Lower lobe of right lung (tissue), 2 donors: Measurements from ENCODE around the gene BEST1. TPM values are rescaled to one million over a fixed set of nuclear protein-coding genes. Genes with fewer than 3 reads are reported as not detected.
A peak's percentile ranks its signal among the peaks of the same experiment; 100 is the strongest.

Experiments used
- ATAC-seq, 2 donors: fragments of 200-7000 bp; cut with Tn5 transposase; one replicate each; pipeline ENCODE4 v1.9.1; 2020 to 2022; ENCODE audit warnings: mild to moderate bottlenecking in 2 of 2, moderate library complexity in 2 of 2
- DNase-seq: peaks from one replicate; pipeline ENCODE4 v3.0.0-alpha.2; 2020
- H3K27ac ChIP-seq: fragments of 200-600 bp; one replicate; pipeline ENCODE4 v1.8.0; 2022
- H3K27me3 ChIP-seq: fragments of 200-600 bp; one replicate; pipeline ENCODE4 v1.8.0; 2022; ENCODE audit warnings: low read depth
- H3K36me3 ChIP-seq: fragments of 200-600 bp; one replicate; pipeline ENCODE4 v1.8.0; 2022; ENCODE audit warnings: mild to moderate bottlenecking
- H3K4me1 ChIP-seq: fragments of 200-600 bp; one replicate; pipeline ENCODE4 v1.8.0; 2022
- H3K4me3 ChIP-seq: fragments of 200-600 bp; one replicate; pipeline ENCODE4 v1.8.0; 2022; ENCODE audit warnings: mild to moderate bottlenecking
- H3K9me3 ChIP-seq: fragments of 200-600 bp; one replicate; pipeline ENCODE4 v1.8.0; 2022
- CTCF ChIP-seq: fragments of 200-600 bp; IDR thresholded peaks from one replicate; pipeline ENCODE4 v1.8.0; 2022; ENCODE audit warnings: antibody characterized with exemption, mild to moderate bottlenecking
- intact Hi-C: fragments of 100-400 bp; cut with DNase I; formaldehyde crosslinking; loops from one replicate; pipeline ENCODE4 v1.11.0; 2022
- total RNA-seq: library from RNA; stranded (reverse); fragmentation: NEBNext Ultra II Directional; extraction: Animal tissue kit (Norgen Biotek cat#: 25700); gene quantifications from one replicate; pipeline ENCODE4 v1.2.1, GENCODE V29; 2021
- donor health status: DM: no; HTN: yes; CAD: no; lungs with severe emphysema.

Gene BEST1
- total RNA-seq, 1 donor from 2014 or later = 14.1 TPM

- peaks cover 62% of the 10 kb centered on the region for H3K4me1 ChIP-seq
- ATAC-seq (no peak), DNase-seq (no peak)
- TF ChIP-seq CTCF = no peak
- H3K27me3 ChIP-seq = peaks cover 10% of the 10 kb centered on the region
- no peak overlapping the region for H3K27ac ChIP-seq
- no peaks in the 10 kb centered on the region for H3K9me3 ChIP-seq
- no peak overlapping the region for H3K4me3 ChIP-seq
- intact Hi-C loops = no loop called here
- H3K36me3 ChIP-seq = peaks cover 28% of the 10 kb centered on the region
Observed at GRCh38 chr11:61959114-61959513, 9.0 kb downstream of the BEST1 start.

- intact Hi-C loops = no loop called here
Observed at GRCh38 chr11:61959678-61960077, 9.5 kb downstream of the BEST1 start.

GRCh38 chr11:61960532-61960931 is 10.4 kb downstream of the BEST1 start:
- DNase-seq (no peak), ATAC-seq (no peak)
- no peak for TF ChIP-seq CTCF
- Histone ChIP-seq H3K27me3 (peaks cover 5% of the 10 kb centered on the region), H3K4me3 (no peak overlapping the region), H3K36me3 (peaks cover 42% of the 10 kb centered on the region), H3K4me1 (peaks cover 66% of the 10 kb centered on the region), H3K9me3 (no peaks in the 10 kb centered on the region), H3K27ac (no peak overlapping the region)
- intact Hi-C loops = no loop called here

More at GRCh38 chr11:61959678-61960077, 9.5 kb downstream of the BEST1 start:
- peaks cover 34% of the 10 kb centered on the region for H3K36me3 ChIP-seq
- ATAC-seq (no peak), DNase-seq (no peak)
- peaks cover 64% of the 10 kb centered on the region for H3K4me1 ChIP-seq
- H3K9me3 ChIP-seq = no peaks in the 10 kb centered on the region
- no peak for TF ChIP-seq CTCF
- H3K27me3 ChIP-seq = peaks cover 10% of the 10 kb centered on the region
- H3K27ac ChIP-seq = no peak overlapping the region
- H3K4me3 ChIP-seq = no peak overlapping the region

GRCh38 chr11:61961570-61962212 is 11.5 kb downstream of the BEST1 start:
- Histone ChIP-seq H3K9me3 (no peaks in the 10 kb centered on the region), H3K27ac (peak overlapping the region; percentile 46), H3K27me3 (no peaks in the 10 kb centered on the region), H3K4me1 (peaks cover 59% of the 10 kb centered on the region), H3K36me3 (peaks cover 48% of the 10 kb centered on the region), H3K4me3 (no peak overlapping the region)
- no peak for DNase-seq
- no peak for TF ChIP-seq CTCF
- ATAC-seq = no peak
- intact Hi-C loops = no loop called here

GRCh38 chr11:61962213-61963015 is 12.3 kb downstream of the BEST1 start:
- Histone ChIP-seq H3K4me1 (peaks cover 55% of the 10 kb centered on the region), H3K27ac (peak overlapping the region; percentile 97), H3K36me3 (peaks cover 44% of the 10 kb centered on the region), H3K4me3 (no peak overlapping the region), H3K27me3 (no peaks in the 10 kb centered on the region), H3K9me3 (no peaks in the 10 kb centered on the region)
- ATAC-seq (no peak), DNase-seq (no peak)
- no peak for TF ChIP-seq CTCF
- intact Hi-C loops = no loop called here
